HG03064 (cell line): ENCODE data around the gene INPP5D.
A peak's percentile ranks its signal among the peaks of the same experiment; 100 is the strongest.
"Not testable (repeated sequence)": the region's sequence is repeated elsewhere in the genome, so short reads cannot be mapped to it uniquely, and the experiment has no call there.

Source experiments
- ATAC-seq: cut with Tn5 transposase; IDR thresholded peaks from one replicate; pipeline ENCODE4 v1.9.1; 2021; ENCODE audit warnings: low read depth; ENCODE audit not compliant: unreplicated experiment

Gene INPP5D

GRCh38 chr2:233199870-233200269 is 139.7 kb downstream of the INPP5D start:
- ATAC-seq = no peak

- ATAC-seq = not testable (repeated sequence)
Measured at GRCh38 chr2:233200790-233201189, 140.6 kb downstream of the INPP5D start.

- no peak for ATAC-seq
Measured at GRCh38 chr2:233201258-233202013, 141.3 kb downstream of the INPP5D start.

- ATAC-seq = no peak
Measured at GRCh38 chr2:233202531-233202944, 142.4 kb downstream of the INPP5D start.

GRCh38 chr2:233203060-233203459 is 142.9 kb downstream of the INPP5D start:
- no peak for ATAC-seq

- no peak for ATAC-seq
Measured at GRCh38 chr2:233204286-233204936, 144.3 kb downstream of the INPP5D start.

GRCh38 chr2:233208382-233209116 is 148.4 kb downstream of the INPP5D start:
- ATAC-seq = no peak

GRCh38 chr2:233209117-233209532 is 149.0 kb downstream of the INPP5D start:
- no peak for ATAC-seq

- no peak for ATAC-seq
Measured at GRCh38 chr2:233209533-233210171, 149.5 kb downstream of the INPP5D start.

GRCh38 chr2:233210281-233210680 is 150.1 kb downstream of the INPP5D start:
- ATAC-seq = no peak

- no peak for ATAC-seq
Measured at GRCh38 chr2:233210843-233211547, 150.9 kb downstream of the INPP5D start.

GRCh38 chr2:233211548-233211895 is 151.4 kb downstream of the INPP5D start:
- ATAC-seq = no peak

GRCh38 chr2:233213011-233213410 is 152.9 kb downstream of the INPP5D start:
- ATAC-seq = no peak

GRCh38 chr2:233213975-233214374 is 153.8 kb downstream of the INPP5D start:
- no peak for ATAC-seq

- no peak for ATAC-seq
Measured at GRCh38 chr2:233217892-233218377, 157.8 kb downstream of the INPP5D start.

GRCh38 chr2:233218836-233219235 is 158.7 kb downstream of the INPP5D start:
- no peak for ATAC-seq

- no peak for ATAC-seq
Measured at GRCh38 chr2:233219848-233220247, 159.7 kb downstream of the INPP5D start.

- no peak for ATAC-seq
Measured at GRCh38 chr2:233221378-233222063, 161.4 kb downstream of the INPP5D start.

GRCh38 chr2:233223059-233223894 is 163.1 kb downstream of the INPP5D start:
- peak; percentile 61 for ATAC-seq
